HEK293 (cell line): ENCODE measurements around the gene PRELID1.
A peak's percentile ranks its signal among the peaks of the same experiment; 100 is the strongest.

Source experiments
- BCL11A ChIP-seq: fragments of 450-650 bp; formaldehyde crosslinking; IDR thresholded peaks from 2 replicates; pipeline ENCODE4 v1.5.1; 2016; ENCODE audit warnings: low read depth, missing biosample characterization, missing genetic modification characterization
- FEZF1 ChIP-seq: fragments of 450-650 bp; formaldehyde crosslinking; IDR thresholded peaks from 2 replicates; pipeline ENCODE4 v1.5.1; 2016; ENCODE audit warnings: missing biosample characterization, missing genetic modification characterization
- GLIS2 ChIP-seq: fragments of 450-650 bp; formaldehyde crosslinking; IDR thresholded peaks from 2 replicates; pipeline ENCODE4 v1.5.1; 2016; ENCODE audit warnings: missing biosample characterization, missing genetic modification characterization
- MZF1 ChIP-seq: fragments of 450-650 bp; formaldehyde crosslinking; IDR thresholded peaks from 2 replicates; pipeline ENCODE4 v1.5.1; 2017; ENCODE audit warnings: missing biosample characterization, missing genetic modification characterization, borderline replicate concordance
- OVOL3 ChIP-seq: fragments of 450-650 bp; formaldehyde crosslinking; IDR thresholded peaks from 2 replicates; pipeline ENCODE4 v1.5.1; 2016; ENCODE audit warnings: missing biosample characterization, missing genetic modification characterization
- REPIN1 ChIP-seq: fragments of 450-650 bp; formaldehyde crosslinking; IDR thresholded peaks from 2 replicates; pipeline ENCODE4 v1.5.1; 2017; ENCODE audit warnings: missing biosample characterization, missing genetic modification characterization, low read depth
- SCRT1 ChIP-seq: fragments of 450-650 bp; formaldehyde crosslinking; IDR thresholded peaks from 2 replicates; pipeline ENCODE4 v1.5.1; 2016; ENCODE audit warnings: missing biosample characterization, missing genetic modification characterization, borderline replicate concordance
- TCF7L2 ChIP-seq: IDR thresholded peaks from 2 replicates; pipeline ENCODE4 v1.6.1; 2011; ENCODE audit warnings: low read depth, mild to moderate bottlenecking, inconsistent platforms, low read length, moderate library complexity, borderline replicate concordance
- WT1 ChIP-seq: fragments of 450-650 bp; formaldehyde crosslinking; IDR thresholded peaks from 2 replicates; pipeline ENCODE4 v1.5.1; 2016; ENCODE audit warnings: missing biosample characterization, missing genetic modification characterization
- YY1 ChIP-seq: fragments of 450-650 bp; formaldehyde crosslinking; IDR thresholded peaks from 2 replicates; pipeline ENCODE4 v1.5.1; 2018; ENCODE audit warnings: missing biosample characterization, missing genetic modification characterization
- ZBTB1 ChIP-seq: fragments of 450-650 bp; formaldehyde crosslinking; IDR thresholded peaks from 2 replicates; pipeline ENCODE4 v1.5.1; 2016; ENCODE audit warnings: missing biosample characterization, missing genetic modification characterization
- ZBTB17 ChIP-seq: fragments of 450-650 bp; formaldehyde crosslinking; IDR thresholded peaks from 2 replicates; pipeline ENCODE4 v1.5.1; 2016; ENCODE audit warnings: missing biosample characterization, missing genetic modification characterization
- ZBTB7A ChIP-seq: fragments of 450-650 bp; formaldehyde crosslinking; IDR thresholded peaks from 2 replicates; pipeline ENCODE4 v1.5.1; 2016; ENCODE audit warnings: low read depth, missing biosample characterization, missing genetic modification characterization
- ZFHX2 ChIP-seq: fragments of 450-650 bp; formaldehyde crosslinking; conservative IDR thresholded peaks from 2 replicates; pipeline ENCODE4 v1.5.1; 2016; ENCODE audit warnings: missing biosample characterization, missing genetic modification characterization
- ZFP41 ChIP-seq: fragments of 450-650 bp; formaldehyde crosslinking; IDR thresholded peaks from 2 replicates; pipeline ENCODE4 v1.5.1; 2016; ENCODE audit warnings: missing biosample characterization, missing genetic modification characterization, borderline replicate concordance
- ZNF114 ChIP-seq: fragments of 450-650 bp; formaldehyde crosslinking; IDR thresholded peaks from 2 replicates; pipeline ENCODE4 v1.5.0; 2017; ENCODE audit warnings: missing biosample characterization, missing genetic modification characterization
- ZNF155 ChIP-seq: fragments of 450-650 bp; formaldehyde crosslinking; IDR thresholded peaks from 2 replicates; pipeline ENCODE4 v1.5.1; 2016; ENCODE audit warnings: missing biosample characterization, missing genetic modification characterization
- ZNF2 ChIP-seq: fragments of 450-650 bp; formaldehyde crosslinking; IDR thresholded peaks from 2 replicates; pipeline ENCODE4 v1.5.1; 2016; ENCODE audit warnings: missing biosample characterization, missing genetic modification characterization
- ZNF335 ChIP-seq: fragments of 450-650 bp; formaldehyde crosslinking; conservative IDR thresholded peaks from 2 replicates; pipeline ENCODE4 v1.5.1; 2016; ENCODE audit warnings: missing biosample characterization, missing genetic modification characterization
- ZNF391 ChIP-seq: fragments of 450-650 bp; formaldehyde crosslinking; IDR thresholded peaks from 2 replicates; pipeline ENCODE4 v1.5.1; 2016; ENCODE audit warnings: low read depth, missing biosample characterization, missing genetic modification characterization, borderline replicate concordance
- ZNF423 ChIP-seq: fragments of 450-650 bp; formaldehyde crosslinking; IDR thresholded peaks from 2 replicates; pipeline ENCODE4 v1.5.1; 2016; ENCODE audit warnings: missing biosample characterization, missing genetic modification characterization
- ZNF433 ChIP-seq: fragments of 450-650 bp; formaldehyde crosslinking; IDR thresholded peaks from 2 replicates; pipeline ENCODE4 v1.5.1; 2016; ENCODE audit warnings: missing biosample characterization, missing genetic modification characterization, low read depth
- ZNF473 ChIP-seq: fragments of 450-650 bp; formaldehyde crosslinking; IDR thresholded peaks from 2 replicates; pipeline ENCODE4 v1.5.1; 2017; ENCODE audit warnings: missing biosample characterization, missing genetic modification characterization
- ZNF560 ChIP-seq: fragments of 450-650 bp; formaldehyde crosslinking; IDR thresholded peaks from 2 replicates; pipeline ENCODE4 v1.5.1; 2017; ENCODE audit warnings: missing biosample characterization, missing genetic modification characterization, borderline replicate concordance
- ZNF571 ChIP-seq: fragments of 450-650 bp; formaldehyde crosslinking; IDR thresholded peaks from 2 replicates; pipeline ENCODE4 v1.5.0; 2017; ENCODE audit warnings: missing biosample characterization, missing genetic modification characterization
- ZNF664 ChIP-seq: fragments of 450-650 bp; formaldehyde crosslinking; IDR thresholded peaks from 2 replicates; pipeline ENCODE4 v1.5.1; 2016; ENCODE audit warnings: missing biosample characterization, missing genetic modification characterization
- ZNF776 ChIP-seq: fragments of 450-650 bp; formaldehyde crosslinking; IDR thresholded peaks from 2 replicates; pipeline ENCODE4 v1.5.0; 2017; ENCODE audit warnings: missing biosample characterization, missing genetic modification characterization, borderline replicate concordance
- ZNF777 ChIP-seq: fragments of 450-650 bp; formaldehyde crosslinking; IDR thresholded peaks from 2 replicates; pipeline ENCODE4 v1.5.1; 2017; ENCODE audit warnings: missing biosample characterization, missing genetic modification characterization, borderline replicate concordance
- ZNF837 ChIP-seq: fragments of 450-650 bp; formaldehyde crosslinking; IDR thresholded peaks from 2 replicates; pipeline ENCODE4 v1.5.1; 2016; ENCODE audit warnings: missing biosample characterization, missing genetic modification characterization
- ZSCAN30 ChIP-seq: fragments of 450-650 bp; IDR thresholded peaks from 2 replicates; pipeline ENCODE4 v1.5.1; 2018; ENCODE audit warnings: missing biosample characterization, mild to moderate bottlenecking, missing genetic modification characterization, moderate library complexity
- ZXDB ChIP-seq: fragments of 450-650 bp; formaldehyde crosslinking; IDR thresholded peaks from 2 replicates; pipeline ENCODE4 v1.5.1; 2016; ENCODE audit warnings: missing biosample characterization, missing genetic modification characterization
- TF ChIP-seq, protein P1 (sequence below): fragments of 450-650 bp; formaldehyde crosslinking; conservative IDR thresholded peaks from 2 replicates; pipeline ENCODE4 v1.5.1; 2016; ENCODE audit warnings: low read depth, missing biosample characterization, missing genetic modification characterization
- TF ChIP-seq, protein P2 (sequence below): fragments of 450-650 bp; formaldehyde crosslinking; IDR thresholded peaks from 2 replicates; pipeline ENCODE4 v1.5.1; 2017; ENCODE audit warnings: missing biosample characterization, missing genetic modification characterization
- TF ChIP-seq, protein P3 (sequence below): sonication (generic); formaldehyde crosslinking; IDR thresholded peaks from 2 replicates; pipeline ENCODE4 v1.8.1; 2022; ENCODE audit warnings: mild to moderate bottlenecking, moderate library complexity, missing genetic modification reagents

The PRELID1 gene

DNA sequence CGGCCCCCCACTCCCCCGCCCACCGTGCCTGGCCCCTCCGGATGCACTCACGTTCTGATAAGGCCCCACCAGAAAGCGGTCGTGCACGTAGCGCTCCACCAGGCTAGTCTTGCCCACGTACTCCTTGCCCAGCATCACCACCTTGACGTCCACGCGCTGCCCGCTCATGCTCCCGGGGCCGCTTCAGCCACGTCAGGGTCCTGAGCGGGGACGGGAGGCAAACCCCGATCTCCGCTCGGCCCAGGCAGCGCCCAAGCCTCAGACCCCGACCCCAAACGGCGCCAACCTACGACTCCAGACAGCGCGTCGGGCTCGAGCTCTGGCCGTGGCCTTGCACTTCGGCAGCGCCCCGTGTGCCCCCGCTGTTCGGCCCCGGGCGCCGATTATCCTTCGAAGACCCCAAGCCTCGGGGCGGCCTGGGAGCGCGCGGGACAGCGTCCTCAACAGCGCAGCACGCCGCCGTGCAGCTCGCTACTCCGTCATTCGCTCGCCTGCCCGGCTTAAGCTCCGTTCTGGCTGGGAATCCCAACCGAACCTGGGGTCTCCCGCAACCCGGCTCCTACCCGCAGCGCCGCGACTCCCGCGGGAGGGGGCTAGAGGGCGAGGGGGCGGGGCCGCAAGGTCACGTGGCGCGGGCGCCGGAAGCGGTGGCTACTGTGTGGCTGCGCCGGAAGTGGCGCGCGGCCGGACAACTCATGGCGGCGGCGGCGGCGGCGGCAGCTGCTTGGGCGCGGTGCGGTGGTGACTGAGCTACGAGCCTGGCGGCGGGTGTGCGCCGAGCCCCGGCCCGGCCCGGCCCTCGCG is at the start of gene PRELID1, which contains the start of gene RAB24 (continued):
- peak; percentile 57; the same call in 1 of the 2 replicates for TF ChIP-seq ZNF423 (tag by site-specific recombination)
- 0 out of 2 replicates have a peak, but pooled peaks have one; percentile 30 for TF ChIP-seq BCL11A (tag by site-specific recombination)
- TF ChIP-seq ZNF777 (tag by site-specific recombination), result peak; percentile 64; the same call in 1 of the 2 replicates
- peak; percentile 59; the same call in 1 of the 2 replicates for TF ChIP-seq ZNF391
- peak; percentile 77 for TF ChIP-seq ZXDB (tag by site-specific recombination)
- TF ChIP-seq, protein P1, sequence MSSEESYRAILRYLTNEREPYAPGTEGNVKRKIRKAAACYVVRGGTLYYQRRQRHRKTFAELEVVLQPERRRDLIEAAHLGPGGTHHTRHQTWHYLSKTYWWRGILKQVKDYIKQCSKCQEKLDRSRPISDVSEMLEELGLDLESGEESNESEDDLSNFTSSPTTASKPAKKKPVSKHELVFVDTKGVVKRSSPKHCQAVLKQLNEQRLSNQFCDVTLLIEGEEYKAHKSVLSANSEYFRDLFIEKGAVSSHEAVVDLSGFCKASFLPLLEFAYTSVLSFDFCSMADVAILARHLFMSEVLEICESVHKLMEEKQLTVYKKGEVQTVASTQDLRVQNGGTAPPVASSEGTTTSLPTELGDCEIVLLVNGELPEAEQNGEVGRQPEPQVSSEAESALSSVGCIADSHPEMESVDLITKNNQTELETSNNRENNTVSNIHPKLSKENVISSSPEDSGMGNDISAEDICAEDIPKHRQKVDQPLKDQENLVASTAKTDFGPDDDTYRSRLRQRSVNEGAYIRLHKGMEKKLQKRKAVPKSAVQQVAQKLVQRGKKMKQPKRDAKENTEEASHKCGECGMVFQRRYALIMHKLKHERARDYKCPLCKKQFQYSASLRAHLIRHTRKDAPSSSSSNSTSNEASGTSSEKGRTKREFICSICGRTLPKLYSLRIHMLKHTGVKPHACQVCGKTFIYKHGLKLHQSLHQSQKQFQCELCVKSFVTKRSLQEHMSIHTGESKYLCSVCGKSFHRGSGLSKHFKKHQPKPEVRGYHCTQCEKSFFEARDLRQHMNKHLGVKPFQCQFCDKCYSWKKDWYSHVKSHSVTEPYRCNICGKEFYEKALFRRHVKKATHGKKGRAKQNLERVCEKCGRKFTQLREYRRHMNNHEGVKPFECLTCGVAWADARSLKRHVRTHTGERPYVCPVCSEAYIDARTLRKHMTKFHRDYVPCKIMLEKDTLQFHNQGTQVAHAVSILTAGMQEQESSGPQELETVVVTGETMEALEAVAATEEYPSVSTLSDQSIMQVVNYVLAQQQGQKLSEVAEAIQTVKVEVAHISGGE (tag by site-specific recombination), result peak; percentile 84
- no peak for TF ChIP-seq WT1
- TF ChIP-seq ZNF114 (tag by site-specific recombination), result no peak
- TF ChIP-seq ZNF335 (tag by site-specific recombination), result peak; percentile 91
- TF ChIP-seq, protein P2, sequence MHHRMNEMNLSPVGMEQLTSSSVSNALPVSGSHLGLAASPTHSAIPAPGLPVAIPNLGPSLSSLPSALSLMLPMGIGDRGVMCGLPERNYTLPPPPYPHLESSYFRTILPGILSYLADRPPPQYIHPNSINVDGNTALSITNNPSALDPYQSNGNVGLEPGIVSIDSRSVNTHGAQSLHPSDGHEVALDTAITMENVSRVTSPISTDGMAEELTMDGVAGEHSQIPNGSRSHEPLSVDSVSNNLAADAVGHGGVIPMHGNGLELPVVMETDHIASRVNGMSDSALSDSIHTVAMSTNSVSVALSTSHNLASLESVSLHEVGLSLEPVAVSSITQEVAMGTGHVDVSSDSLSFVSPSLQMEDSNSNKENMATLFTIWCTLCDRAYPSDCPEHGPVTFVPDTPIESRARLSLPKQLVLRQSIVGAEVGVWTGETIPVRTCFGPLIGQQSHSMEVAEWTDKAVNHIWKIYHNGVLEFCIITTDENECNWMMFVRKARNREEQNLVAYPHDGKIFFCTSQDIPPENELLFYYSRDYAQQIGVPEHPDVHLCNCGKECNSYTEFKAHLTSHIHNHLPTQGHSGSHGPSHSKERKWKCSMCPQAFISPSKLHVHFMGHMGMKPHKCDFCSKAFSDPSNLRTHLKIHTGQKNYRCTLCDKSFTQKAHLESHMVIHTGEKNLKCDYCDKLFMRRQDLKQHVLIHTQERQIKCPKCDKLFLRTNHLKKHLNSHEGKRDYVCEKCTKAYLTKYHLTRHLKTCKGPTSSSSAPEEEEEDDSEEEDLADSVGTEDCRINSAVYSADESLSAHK (tag by site-specific recombination), result 0 out of 2 replicates have a peak, but pooled peaks have one; percentile 20
- TF ChIP-seq ZBTB7A, result peak; percentile 95
- TF ChIP-seq ZFHX2 (tag by site-specific recombination), result peak; percentile 28; the same call in 1 of the 2 replicates
- 0 out of 2 replicates have a peak, but pooled peaks have one; percentile 29 for TF ChIP-seq ZNF837
- 0 out of 2 replicates have a peak, but pooled peaks have one; percentile 67 for TF ChIP-seq ZBTB1 (tag by site-specific recombination)
- peak; percentile 65 for TF ChIP-seq ZBTB17
- TF ChIP-seq ZNF776 (tag by site-specific recombination), result no peak
- TF ChIP-seq ZNF155 (tag by site-specific recombination), result no peak
- TF ChIP-seq YY1 (tag by site-specific recombination), result peak; percentile 74; the same call in 1 of the 2 replicates
- no peak for TF ChIP-seq ZFP41 (tag by site-specific recombination)
- no peak for TF ChIP-seq FEZF1 (tag by site-specific recombination)
- TF ChIP-seq REPIN1 (tag by site-specific recombination), result 0 out of 2 replicates have a peak, but pooled peaks have one; percentile 40
- peak; percentile 78 for TF ChIP-seq ZNF2 (tag by site-specific recombination)
- no peak for TF ChIP-seq ZNF473 (tag by site-specific recombination)
- no peak for TF ChIP-seq SCRT1 (tag by site-specific recombination)
- TF ChIP-seq MZF1, result no peak
- TF ChIP-seq, protein P3, sequence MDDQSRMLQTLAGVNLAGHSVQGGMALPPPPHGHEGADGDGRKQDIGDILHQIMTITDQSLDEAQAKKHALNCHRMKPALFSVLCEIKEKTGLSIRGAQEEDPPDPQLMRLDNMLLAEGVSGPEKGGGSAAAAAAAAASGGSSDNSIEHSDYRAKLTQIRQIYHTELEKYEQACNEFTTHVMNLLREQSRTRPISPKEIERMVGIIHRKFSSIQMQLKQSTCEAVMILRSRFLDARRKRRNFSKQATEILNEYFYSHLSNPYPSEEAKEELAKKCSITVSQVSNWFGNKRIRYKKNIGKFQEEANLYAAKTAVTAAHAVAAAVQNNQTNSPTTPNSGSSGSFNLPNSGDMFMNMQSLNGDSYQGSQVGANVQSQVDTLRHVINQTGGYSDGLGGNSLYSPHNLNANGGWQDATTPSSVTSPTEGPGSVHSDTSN (CRISPR knock-in tag), result peak; percentile 65; the same call in 1 of the 2 replicates
- no peak for TF ChIP-seq ZNF571 (tag by site-specific recombination)
- TF ChIP-seq OVOL3 (tag by site-specific recombination), result no peak
- no peak for TF ChIP-seq TCF7L2
- no peak for TF ChIP-seq ZNF560 (tag by site-specific recombination)
- peak; percentile 89 for TF ChIP-seq GLIS2 (tag by site-specific recombination)
- TF ChIP-seq ZNF433 (tag by site-specific recombination), result no peak
- TF ChIP-seq ZNF664 (tag by site-specific recombination), result no peak
- TF ChIP-seq ZSCAN30 (tag by site-specific recombination), result peak; percentile 75; the same call in 1 of the 2 replicates
